Fibroblast of skin of right biceps (primary cell): ENCODE data around the gene DOK4.
A peak's percentile ranks its signal among the peaks of the same experiment; 100 is the strongest.

Experiments
- DNase-seq: peaks from one replicate; pipeline ENCODE4 v3.0.0-alpha.2; 2013

The DOK4 gene

GRCh38 chr16:57485916-57486857 is at the start of gene DOK4:
Gene DOK4 (minus strand): TSS chr16:57486493. CDS start chr16:57479507, 6,986 bp downstream.
- DNase-seq: peak; percentile 73

GRCh38 chr16:57535680-57536305 is 49.5 kb upstream of the DOK4 start:
- peak; percentile 90 for DNase-seq

GRCh38 chr16:57534881-57535658 is 48.8 kb upstream of the DOK4 start:
- DNase-seq: no peak

GRCh38 chr16:57534337-57534880 is 48.1 kb upstream of the DOK4 start:
- DNase-seq: no peak

GRCh38 chr16:57533431-57534336 is 47.4 kb upstream of the DOK4 start:
- peak; percentile 17 for DNase-seq

GRCh38 chr16:57532266-57532625 is 46.0 kb upstream of the DOK4 start:
- DNase-seq: no peak

GRCh38 chr16:57531635-57532265 is 45.5 kb upstream of the DOK4 start:
- DNase-seq: no peak

GRCh38 chr16:57531253-57531575 is 44.9 kb upstream of the DOK4 start:
- no peak for DNase-seq

- DNase-seq: no peak
Observed at GRCh38 chr16:57530522-57531252, 44.4 kb upstream of the DOK4 start.

GRCh38 chr16:57530104-57530521 is 43.8 kb upstream of the DOK4 start:
- peak; percentile 71 for DNase-seq

- no peak for DNase-seq
Observed at GRCh38 chr16:57529391-57530103, 43.3 kb upstream of the DOK4 start.

GRCh38 chr16:57528499-57529390 is 42.5 kb upstream of the DOK4 start:
- DNase-seq: no peak

- DNase-seq: no peak
Observed at GRCh38 chr16:57527610-57528360, 41.5 kb upstream of the DOK4 start.

GRCh38 chr16:57527027-57527426 is 40.7 kb upstream of the DOK4 start:
- DNase-seq: no peak

GRCh38 chr16:57526498-57526897 is 40.2 kb upstream of the DOK4 start:
- DNase-seq: no peak

- no peak for DNase-seq
Observed at GRCh38 chr16:57525761-57526160, 39.5 kb upstream of the DOK4 start.

- no peak for DNase-seq
Observed at GRCh38 chr16:57522960-57523359, 36.7 kb upstream of the DOK4 start.

GRCh38 chr16:57519796-57520360 is 33.6 kb upstream of the DOK4 start:
- DNase-seq: peak; percentile 59
